Endothelial cell of umbilical vein (primary cell): Measurements from ENCODE around the gene ELANE. TPM values are rescaled to one million over a fixed set of nuclear protein-coding genes. Genes with fewer than 3 reads are reported as not detected.
A peak's percentile ranks its signal among the peaks of the same experiment; 100 is the strongest.

Experiments used
- BruUV-seq: library from RNA; stranded (reverse); fragments of 400-500 nt; replicated peaks from 2 replicates; lab custom pipeline; 2021; lab: Mats Ljungman, UMichigan
- CTCF ChIA-PET: fragments of 300-600, 350-600 bp; sonication (Branson Sonifier 250); formaldehyde crosslinking; loops from one replicate; lab custom pipeline; 2021; ENCODE audit warnings: antibody characterized with exemption, inconsistent platforms; lab: Charles Lee
- POLR2A ChIA-PET: fragments of 300-600, 350-600 bp; sonication (Branson Sonifier 250); formaldehyde crosslinking; loops from one replicate; lab custom pipeline; 2021; ENCODE audit warnings: antibody characterized with exemption, inconsistent platforms; lab: Charles Lee
- DNase-seq: peaks from one replicate; pipeline ENCODE4 v3.0.0-alpha.2; 2011; ENCODE audit warnings: low read depth, low spot score
- FAIRE-seq: peaks from 2 replicates; lab custom pipeline; 2011; peaks lifted over from hg19 to GRCh38; lab: Jason Lieb, UNC
- H2AFZ ChIP-seq: 2 replicates; pipeline ENCODE4 v1.6.0; 2012; ENCODE audit warnings: low read depth, low read length, control low read depth, inconsistent platforms
- H3K27ac ChIP-seq: 2 replicates; pipeline ENCODE4 v1.5.1; 2011; ENCODE audit warnings: low read depth, mild to moderate bottlenecking, control low read depth, low read length, moderate library complexity; ENCODE audit not compliant: insufficient read depth
- H3K27me3 ChIP-seq, 2 experiments: 2 replicates each; pipeline versions ENCODE4 v1.6.0 to v1.6.1; 2011; ENCODE audit warnings: low read length in 2 of 2, mixed read lengths in 1 of 2; ENCODE audit not compliant: control insufficient read depth in 2 of 2, insufficient read depth in 2 of 2
- H3K36me3 ChIP-seq, 2 experiments: 2 replicates in 1 of 2; 3 replicates in 1 of 2; pipeline ENCODE4 v1.5.1; 2011; ENCODE audit warnings: low read length in 2 of 2, mild to moderate bottlenecking in 1 of 2, moderate library complexity in 1 of 2; ENCODE audit not compliant: control insufficient read depth in 2 of 2, insufficient read depth in 2 of 2; ENCODE audit errors: extremely low read depth in 1 of 2
- H3K4me1 ChIP-seq: 3 replicates; pipeline ENCODE4 v1.5.1; 2011; ENCODE audit warnings: mild to moderate bottlenecking, low read length; ENCODE audit not compliant: control insufficient read depth, insufficient read depth; ENCODE audit errors: extremely low read depth
- H3K4me2 ChIP-seq: 2 replicates; pipeline ENCODE4 v1.6.1; 2011; ENCODE audit warnings: low read length, control low read depth, mixed read lengths; ENCODE audit not compliant: insufficient read depth
- H3K4me3 ChIP-seq, 3 experiments: fragments of 200-600 bp in 1 of 3; sonication (generic), shearing (Covaris generic) in 1 of 3; replicated peaks in 1 of 3; 2 replicates each; pipeline ENCODE4 v1.5.1; 2011 to 2016; ENCODE audit warnings: control low read depth in 3 of 3, low read length in 3 of 3, mild to moderate bottlenecking in 2 of 3, inconsistent platforms in 1 of 3, low read depth in 1 of 3, moderate library complexity in 1 of 3; ENCODE audit not compliant: insufficient read depth in 1 of 3
- H3K79me2 ChIP-seq: 2 replicates; pipeline ENCODE4 v1.6.0; 2012; ENCODE audit warnings: low read length, inconsistent platforms; ENCODE audit not compliant: control insufficient read depth, insufficient read depth
- H3K9ac ChIP-seq: replicated peaks from 2 replicates; pipeline ENCODE3; 2011; ENCODE audit warnings: low read length, control low read depth; ENCODE audit not compliant: insufficient read depth; ENCODE audit errors: extremely low read depth
- H3K9me1 ChIP-seq: replicated peaks from 3 replicates; pipeline ENCODE4 v1.6.0; 2011; ENCODE audit warnings: mild to moderate bottlenecking, low read length; ENCODE audit not compliant: control insufficient read depth, insufficient read depth; ENCODE audit errors: extremely low read depth
- H3K9me3 ChIP-seq: replicated peaks from 2 replicates; pipeline ENCODE4 v1.5.1; 2012; ENCODE audit warnings: low read length, inconsistent platforms; ENCODE audit not compliant: control insufficient read depth, insufficient read depth
- H4K20me1 ChIP-seq: replicated peaks from 2 replicates; pipeline ENCODE3; 2011; ENCODE audit warnings: mild to moderate bottlenecking, low read length; ENCODE audit not compliant: control insufficient read depth, insufficient read depth; ENCODE audit errors: extremely low read depth
- CTCF ChIP-seq, 2 donors: IDR thresholded peaks; 1 replicate in 1 of 2; 2 replicates in 1 of 2; pipeline ENCODE4 v1.5.1; 2011; ENCODE audit warnings: low read length in 2 of 2, mild to moderate bottlenecking in 2 of 2, moderate library complexity in 2 of 2, control low read depth in 1 of 2, inconsistent platforms in 1 of 2, low read depth in 1 of 2; ENCODE audit not compliant: insufficient read depth in 1 of 2; ENCODE audit errors: extremely low read depth in 1 of 2
- EZH2 ChIP-seq: IDR thresholded peaks from 2 replicates; pipeline ENCODE4 v1.6.1; 2012; ENCODE audit warnings: borderline replicate concordance, low read depth, mild to moderate bottlenecking, moderate library complexity, low read length, inconsistent platforms; ENCODE audit not compliant: severe bottlenecking
- FOS ChIP-seq: IDR thresholded peaks from 2 replicates; pipeline ENCODE4 v1.6.1; 2011; ENCODE audit warnings: mild to moderate bottlenecking, low read length, moderate library complexity, borderline replicate concordance; ENCODE audit not compliant: insufficient read depth
- GATA2 ChIP-seq: IDR thresholded peaks from 2 replicates; pipeline ENCODE4 v1.7.0; 2011; ENCODE audit warnings: low read depth, mild to moderate bottlenecking, moderate library complexity, mixed read lengths, low read length; ENCODE audit not compliant: insufficient read length, insufficient read depth
- JUN ChIP-seq: IDR thresholded peaks from 2 replicates; pipeline ENCODE4 v1.6.1; 2011; ENCODE audit warnings: borderline replicate concordance, low read depth; ENCODE audit not compliant: insufficient read length, insufficient read depth
- MAX ChIP-seq: IDR thresholded peaks from 2 replicates; pipeline ENCODE4 v1.6.1; 2011; ENCODE audit not compliant: insufficient read depth, insufficient read length
- MYC ChIP-seq: IDR thresholded peaks from one replicate; pipeline ENCODE4 v1.6.1; 2011; ENCODE audit warnings: mild to moderate bottlenecking, low read depth, low read length
- POLR2A ChIP-seq: IDR thresholded peaks from 2 replicates; pipeline ENCODE4 v1.6.1; 2012; ENCODE audit warnings: low read depth, mild to moderate bottlenecking, control low read depth, low read length
- POLR2AphosphoS5 ChIP-seq: IDR thresholded peaks from 2 replicates; pipeline ENCODE4 v1.6.1; 2012; ENCODE audit warnings: low read depth, mild to moderate bottlenecking, control low read depth, low read length, moderate library complexity; ENCODE audit not compliant: insufficient read depth
- dilution Hi-C: fragments of 300-500 bp; cut with MboI; formaldehyde crosslinking; loops from one replicate; pipeline ENCODE4 v1.15.0; 2019; ENCODE audit warnings: low sequenced_read_pairs; ENCODE audit not compliant: extremely low pct_ligation_motif_present
- intact Hi-C: fragments of 100-400 bp; cut with micrococcal nuclease; formaldehyde crosslinking; loops from one replicate; pipeline ENCODE4 v1.10.0; 2022
- polyA plus RNA-seq, 4 experiments: library from polyadenylated mRNA; depleted of rRNA in 3 of 4; stranded (reverse) in 3 of 4; unstranded in 1 of 4; fragments of >200 nt; gene quantifications; 2 replicates each; pipeline versions ENCODE4 v1.2.1 to v1.2.3, GENCODE V29; 2011 to 2012; ENCODE audit warnings: missing spikeins in 1 of 4
- total RNA-seq: library from RNA; stranded (reverse); gene quantifications from 2 replicates; pipeline ENCODE4 v1.2.3, GENCODE V29; 2021

Gene ELANE
- total and polyA plus RNA-seq, 2 donors (not counting 3 experiments of a cell fraction or from before 2014, with no cell fraction given): not detected

- H2AFZ ChIP-seq: no peak overlapping the region
- H3K27ac ChIP-seq: peak overlapping the region; percentile 36
- H3K9ac ChIP-seq: no peak overlapping the region
- ChIA-PET CTCF (no interaction called here), POLR2A (no interaction called here)
- H3K79me2 ChIP-seq: no peaks in the 10 kb centered on the region
- no peaks in the 10 kb centered on the region for H4K20me1 ChIP-seq
- H3K27me3 ChIP-seq: no peaks in the 10 kb centered on the region
- H3K36me3 ChIP-seq: peaks cover 0 to 13% of the 10 kb centered on the region in 2 experiments
- BruUV-seq: no TSS peak
- H3K9me3 ChIP-seq: no peaks in the 10 kb centered on the region
- TF ChIP-seq JUN (no peak), MAX (no peak), MYC (no peak), GATA2 (no peak), POLR2AphosphoS5 (no peak), EZH2 (no peak), FOS (no peak), POLR2A (no peak), CTCF (IDR thresholded peaks at IDR 0.05; ENCODE audit: extremely low read depth in 1 of 2, insufficient read depth in 1 of 2, low read depth in 1 of 2, low read length in 2 of 2) (no peak)
- H3K9me1 ChIP-seq: no peaks in the 10 kb centered on the region
- FAIRE-seq (no peak), DNase-seq (no peak)
- no peak overlapping the region for H3K4me2 ChIP-seq
- intact Hi-C loops (loop anchor here (1.0 kb wide), 1 partner anchor 205 kb away; the partner anchor contains the start of gene RNF126), dilution Hi-C loops (no loop called here)
- no peak overlapping the region for H3K4me3 ChIP-seq
- H3K4me1 ChIP-seq: peaks cover 9% of the 10 kb centered on the region
These were observed 16.5 kb downstream of the ELANE start for GRCh38 chr19:868458-869244.
